Stimulated activated memory B cell treated with anti-CD40 and anti-IgM and Interleukin-4, amounts not matched to agents 10 μg/mL and 1 μg/mL and 100 μg/mL, for 72 hours (primary cell): Measurements from ENCODE around the gene C11orf16.

Experiments
- ATAC-seq: fragments of 150-1000 bp; cut with Tn5 transposase; 2 replicates; pipeline ENCODE4 v1.10.0; 2021
- H3K27ac Mint-ChIP-seq: one replicate; pipeline ENCODE4 v1.8.0; 2022; ENCODE audit warnings: mild to moderate bottlenecking, mixed read lengths
- H3K27me3 Mint-ChIP-seq: one replicate; pipeline ENCODE4 v1.8.0; 2022; ENCODE audit warnings: mixed read lengths
- H3K36me3 Mint-ChIP-seq: one replicate; pipeline ENCODE4 v1.8.0; 2022; ENCODE audit warnings: mixed read lengths
- H3K4me1 Mint-ChIP-seq: one replicate; pipeline ENCODE4 v1.8.0; 2022; ENCODE audit warnings: mixed read lengths
- H3K4me3 Mint-ChIP-seq: one replicate; pipeline ENCODE4 v1.8.0; 2022; ENCODE audit warnings: mild to moderate bottlenecking, moderate library complexity, mixed read lengths
- H3K9me3 Mint-ChIP-seq: one replicate; pipeline ENCODE4 v1.8.0; 2022; ENCODE audit warnings: mixed read lengths

The C11orf16 gene

GRCh38 chr11:8873741-8874405, 58.9 kb downstream of the C11orf16 start:
- no peaks in the 10 kb centered on the region for H3K36me3 Mint-ChIP-seq
- no peak overlapping the region for H3K27ac Mint-ChIP-seq
- H3K4me1 Mint-ChIP-seq: peaks cover 13% of the 10 kb centered on the region
- H3K4me3 Mint-ChIP-seq: no peak overlapping the region
- H3K9me3 Mint-ChIP-seq: no peaks in the 10 kb centered on the region
- peaks cover 51% of the 10 kb centered on the region for H3K27me3 Mint-ChIP-seq
- no peak for ATAC-seq

- H3K27me3 Mint-ChIP-seq: peaks cover 46% of the 10 kb centered on the region
Observed at GRCh38 chr11:8871962-8872361, 60.8 kb downstream of the C11orf16 start.

GRCh38 chr11:8871171-8871775, 61.5 kb downstream of the C11orf16 start:
- Mint-ChIP-seq H3K27ac (no peak overlapping the region), H3K4me3 (peak overlapping the region; percentile 59), H3K4me1 (peaks cover 13% of the 10 kb centered on the region), H3K9me3 (no peaks in the 10 kb centered on the region), H3K36me3 (no peaks in the 10 kb centered on the region), H3K27me3 (peaks cover 44% of the 10 kb centered on the region)
- ATAC-seq: peak; percentile 32

More at GRCh38 chr11:8871962-8872361, 60.8 kb downstream of the C11orf16 start:
- Mint-ChIP-seq H3K9me3 (no peaks in the 10 kb centered on the region), H3K36me3 (no peaks in the 10 kb centered on the region), H3K4me1 (peaks cover 13% of the 10 kb centered on the region), H3K27ac (no peak overlapping the region), H3K4me3 (no peak overlapping the region)
- no peak for ATAC-seq

GRCh38 chr11:8870411-8871170, 62.2 kb downstream of the C11orf16 start:
- H3K36me3 Mint-ChIP-seq: no peaks in the 10 kb centered on the region
- no peak overlapping the region for H3K27ac Mint-ChIP-seq
- no peaks in the 10 kb centered on the region for H3K9me3 Mint-ChIP-seq
- H3K27me3 Mint-ChIP-seq: peaks cover 50% of the 10 kb centered on the region
- H3K4me3 Mint-ChIP-seq: peak overlapping the region; percentile 64
- peak; percentile 47 for ATAC-seq
- H3K4me1 Mint-ChIP-seq: peaks cover 13% of the 10 kb centered on the region
